Epithelial cell of esophagus (primary cell): ENCODE measurements around the gene GPC6.

ENCODE experiments used
- DNase-seq: peaks from one replicate; pipeline ENCODE4 v3.0.0; 2010; ENCODE audit warnings: low read depth
- H3K4me3 ChIP-seq: 2 replicates; pipeline ENCODE4 v1.5.1; 2011; ENCODE audit warnings: mild to moderate bottlenecking, low read length, control low read depth
- TF ChIP-seq, protein P1 (sequence below): IDR thresholded peaks from 2 replicates; pipeline ENCODE4 v1.5.1; 2011; ENCODE audit warnings: low read depth, mild to moderate bottlenecking, low read length, control low read depth, inconsistent platforms; ENCODE audit not compliant: insufficient read depth; ENCODE audit errors: missing control alignments

The GPC6 gene

DNA sequence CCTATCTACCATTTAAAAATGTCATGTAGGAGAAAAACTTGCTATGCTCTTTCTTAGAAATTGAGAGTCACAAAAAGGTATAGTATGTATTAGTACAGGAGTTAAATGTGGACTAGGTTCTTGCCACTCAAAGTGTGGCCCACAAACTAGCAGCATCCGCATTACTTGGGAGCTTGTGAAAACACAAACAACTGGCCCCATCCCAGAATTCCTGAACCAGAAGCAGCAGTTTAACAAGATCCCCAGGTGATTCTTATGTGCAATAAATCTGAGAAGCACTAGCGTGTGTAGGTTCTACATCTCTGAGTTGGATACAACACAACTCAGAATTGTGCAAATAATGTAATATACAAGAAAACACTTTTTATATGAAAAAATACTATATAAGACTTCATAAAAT lies 927.0 kb downstream of the GPC6 start:
- no peak for DNase-seq
- TF ChIP-seq, protein P1, sequence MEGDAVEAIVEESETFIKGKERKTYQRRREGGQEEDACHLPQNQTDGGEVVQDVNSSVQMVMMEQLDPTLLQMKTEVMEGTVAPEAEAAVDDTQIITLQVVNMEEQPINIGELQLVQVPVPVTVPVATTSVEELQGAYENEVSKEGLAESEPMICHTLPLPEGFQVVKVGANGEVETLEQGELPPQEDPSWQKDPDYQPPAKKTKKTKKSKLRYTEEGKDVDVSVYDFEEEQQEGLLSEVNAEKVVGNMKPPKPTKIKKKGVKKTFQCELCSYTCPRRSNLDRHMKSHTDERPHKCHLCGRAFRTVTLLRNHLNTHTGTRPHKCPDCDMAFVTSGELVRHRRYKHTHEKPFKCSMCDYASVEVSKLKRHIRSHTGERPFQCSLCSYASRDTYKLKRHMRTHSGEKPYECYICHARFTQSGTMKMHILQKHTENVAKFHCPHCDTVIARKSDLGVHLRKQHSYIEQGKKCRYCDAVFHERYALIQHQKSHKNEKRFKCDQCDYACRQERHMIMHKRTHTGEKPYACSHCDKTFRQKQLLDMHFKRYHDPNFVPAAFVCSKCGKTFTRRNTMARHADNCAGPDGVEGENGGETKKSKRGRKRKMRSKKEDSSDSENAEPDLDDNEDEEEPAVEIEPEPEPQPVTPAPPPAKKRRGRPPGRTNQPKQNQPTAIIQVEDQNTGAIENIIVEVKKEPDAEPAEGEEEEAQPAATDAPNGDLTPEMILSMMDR = no peak
- H3K4me3 ChIP-seq = no peak overlapping the region

DNA sequence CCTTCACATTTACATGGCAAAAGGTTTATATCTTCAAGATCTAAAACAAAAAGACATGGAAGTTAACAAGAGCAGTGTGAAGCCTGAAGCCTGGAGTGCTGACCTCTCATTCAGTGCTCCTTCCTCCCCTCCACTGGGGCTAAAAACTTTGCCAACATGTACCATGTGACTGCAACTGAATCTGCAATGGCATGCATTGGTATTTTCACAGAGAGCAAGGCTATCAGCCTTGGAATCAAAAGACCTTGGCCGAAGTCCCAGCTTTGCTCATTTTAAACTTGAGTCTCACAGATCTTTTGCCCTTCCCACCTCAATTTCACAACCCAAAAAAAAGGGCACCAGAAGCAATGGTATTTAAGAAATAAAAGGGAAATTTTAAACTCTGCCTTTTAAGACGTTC lies 927.8 kb downstream of the GPC6 start:
- TF ChIP-seq, protein P1 = no peak
- H3K4me3 ChIP-seq = no peak overlapping the region
- DNase-seq = no peak

DNA sequence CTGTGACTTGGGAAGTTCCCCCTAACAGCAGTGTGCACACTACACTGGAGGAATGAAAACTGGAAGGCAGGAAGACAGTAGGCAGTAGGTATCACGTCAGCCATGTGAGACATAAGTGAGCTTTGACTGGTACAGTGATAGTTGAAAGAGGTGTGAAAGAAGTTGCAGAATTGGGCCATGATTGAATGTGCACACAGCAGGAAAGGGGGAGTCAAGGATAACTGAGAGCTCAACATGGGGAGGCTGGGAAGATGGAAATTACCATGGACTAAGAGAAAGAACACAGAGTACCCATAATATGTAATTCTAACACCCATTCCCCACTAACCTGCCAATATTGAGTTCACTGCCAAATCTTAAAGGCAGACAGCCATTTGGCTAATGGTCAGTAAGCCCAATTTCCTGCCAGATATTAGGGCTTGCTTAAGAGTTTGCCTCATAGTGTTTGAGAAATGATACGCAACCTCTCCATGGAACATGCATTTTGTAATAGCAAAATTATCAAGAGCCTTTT lies 931.2 kb downstream of the GPC6 start:
- DNase-seq = no peak
- no peak overlapping the region for H3K4me3 ChIP-seq
- TF ChIP-seq, protein P1 = no peak

DNA sequence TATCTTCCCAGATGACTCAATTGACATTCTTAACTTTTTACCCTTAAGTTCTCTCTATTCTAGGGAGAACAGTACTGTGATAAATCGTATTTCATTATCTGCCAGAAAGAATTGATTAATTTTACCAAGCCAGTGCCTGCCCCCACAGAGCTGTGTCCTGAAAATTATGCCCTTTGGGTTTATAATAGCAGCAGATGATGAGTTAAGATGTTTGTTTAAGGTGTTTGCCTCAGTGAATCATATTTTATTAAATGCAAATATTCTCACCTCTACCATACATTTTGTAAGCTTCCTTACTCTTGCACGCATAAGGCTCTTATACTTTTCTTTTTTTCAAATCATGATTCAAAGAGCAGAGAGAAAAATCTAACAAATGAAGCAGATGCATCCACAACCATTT lies 934.3 kb downstream of the GPC6 start:
- no peak overlapping the region for H3K4me3 ChIP-seq
- TF ChIP-seq, protein P1 = no peak
- DNase-seq = peak; percentile 2

DNA sequence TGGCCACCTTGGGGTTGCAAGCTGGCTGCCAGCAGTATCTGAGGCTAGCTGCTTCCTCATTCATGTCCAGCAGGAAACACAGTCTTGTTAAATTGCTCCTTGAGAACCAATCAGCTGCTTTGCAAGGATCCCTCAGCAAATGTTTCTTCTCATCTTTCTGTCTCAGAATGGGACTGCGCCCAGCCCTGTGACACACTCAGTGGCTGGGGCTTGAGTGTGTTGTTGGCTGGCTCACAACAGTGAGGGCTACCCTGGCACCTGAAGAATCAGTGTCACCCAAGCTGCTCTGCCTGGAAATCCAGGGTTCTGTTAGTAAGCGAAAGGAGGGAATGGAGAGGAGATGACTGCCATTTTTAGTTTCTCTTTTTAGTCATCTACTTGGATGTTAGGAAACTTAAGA lies 935.7 kb downstream of the GPC6 start:
- no peak for DNase-seq
- no peak overlapping the region for H3K4me3 ChIP-seq
- TF ChIP-seq, protein P1 = no peak

DNA sequence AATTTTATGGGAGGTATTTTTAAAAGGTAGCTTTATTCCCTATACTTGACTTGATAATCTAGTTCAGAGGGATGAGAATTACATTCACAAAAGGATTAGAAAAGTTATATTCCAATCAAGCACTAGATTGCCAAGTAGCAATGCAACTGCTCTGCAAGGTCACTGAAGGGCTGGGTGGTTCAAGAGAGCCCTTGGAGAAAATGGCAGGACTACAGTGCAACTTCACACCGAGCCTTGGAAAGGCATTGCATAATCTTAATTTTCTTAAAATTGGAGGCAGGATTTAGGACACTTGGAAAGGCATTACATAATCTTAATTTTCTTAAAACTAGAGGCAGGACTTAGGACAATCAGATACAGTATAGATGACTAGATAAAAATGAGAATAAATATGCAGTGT lies 936.9 kb downstream of the GPC6 start:
- TF ChIP-seq, protein P1 = no peak
- H3K4me3 ChIP-seq = no peak overlapping the region
- no peak for DNase-seq

DNA sequence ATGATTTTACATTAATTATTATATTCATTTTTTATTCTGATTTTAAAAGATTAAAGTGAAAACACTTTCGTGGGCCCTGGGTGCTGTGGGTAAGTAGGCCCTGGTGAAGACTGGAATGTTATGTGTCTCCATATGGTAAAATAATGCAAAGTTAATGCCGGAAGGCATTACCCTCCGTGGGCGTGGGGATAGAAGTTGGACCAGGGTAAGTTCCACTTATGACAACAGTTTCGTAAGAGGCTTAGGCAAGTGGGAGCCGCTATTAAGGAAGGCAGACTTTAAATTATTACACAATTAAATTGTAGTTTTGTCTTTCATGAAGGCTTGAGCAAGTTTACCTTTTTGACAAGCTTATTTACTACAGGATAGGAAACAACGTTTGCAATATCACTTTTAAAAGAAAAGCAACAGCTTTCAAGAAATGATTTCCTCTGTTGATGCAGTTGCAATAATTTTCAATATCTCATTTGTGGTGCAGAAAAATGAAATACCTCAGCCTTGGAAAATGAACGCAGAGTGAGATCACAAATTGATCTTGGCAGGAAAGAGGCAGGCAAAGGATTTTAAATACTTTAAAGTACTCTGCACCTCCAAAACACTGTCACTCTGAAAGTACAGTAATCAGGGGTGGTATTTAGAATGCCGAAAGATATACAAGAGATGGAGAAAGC lies 942.3 kb downstream of the GPC6 start:
- no peak overlapping the region for H3K4me3 ChIP-seq
- TF ChIP-seq, protein P1 = no peak
- DNase-seq = no peak
